GM21528 (cell line): ENCODE data around the gene MEIOB.

ENCODE experiments used
- ATAC-seq: cut with Tn5 transposase; IDR thresholded peaks from one replicate; pipeline ENCODE4 v1.9.1; 2021; ENCODE audit warnings: mild to moderate bottlenecking, moderate library complexity; ENCODE audit not compliant: unreplicated experiment, low FRiP score

Gene MEIOB

DNA sequence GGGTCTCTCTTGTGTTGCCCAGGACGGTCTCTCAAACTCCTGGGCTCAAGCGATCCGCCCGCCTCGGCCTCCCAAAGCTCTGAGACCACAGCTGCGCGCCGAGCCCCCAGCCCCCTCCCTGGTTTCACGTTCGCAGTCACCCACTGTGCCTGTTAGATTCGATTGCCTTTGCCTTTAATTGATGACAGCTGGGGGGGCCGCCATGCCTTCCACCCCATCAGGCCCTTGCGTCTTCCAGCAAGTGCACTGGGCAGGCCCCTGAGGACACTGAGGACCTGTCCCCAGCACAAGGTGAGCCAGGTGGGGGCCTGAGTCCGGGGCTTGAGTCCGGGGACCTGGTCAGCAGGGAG, 81.7 kb downstream of the MEIOB start:
- ATAC-seq: no peak

DNA sequence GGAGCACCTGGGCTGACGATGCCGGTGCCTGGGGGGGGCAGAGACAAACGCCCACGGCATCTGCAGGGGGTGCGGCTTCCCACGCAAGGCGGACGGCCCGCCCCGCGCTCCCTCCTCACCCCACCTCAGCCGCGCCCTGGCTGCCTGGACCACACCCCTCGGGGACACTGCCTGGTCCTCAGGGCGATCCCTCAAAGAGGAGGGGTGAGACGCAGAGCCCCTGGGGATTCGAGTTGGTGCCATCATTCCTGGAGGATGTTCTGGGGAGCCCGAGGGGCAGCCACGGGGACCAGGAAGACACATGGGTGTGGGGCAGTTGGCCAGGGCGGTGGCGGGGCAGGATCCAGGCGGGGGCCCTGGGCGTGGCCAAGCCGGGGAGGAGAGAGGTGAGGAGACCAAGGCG, 82.3 kb downstream of the MEIOB start:
- ATAC-seq: no peak

DNA sequence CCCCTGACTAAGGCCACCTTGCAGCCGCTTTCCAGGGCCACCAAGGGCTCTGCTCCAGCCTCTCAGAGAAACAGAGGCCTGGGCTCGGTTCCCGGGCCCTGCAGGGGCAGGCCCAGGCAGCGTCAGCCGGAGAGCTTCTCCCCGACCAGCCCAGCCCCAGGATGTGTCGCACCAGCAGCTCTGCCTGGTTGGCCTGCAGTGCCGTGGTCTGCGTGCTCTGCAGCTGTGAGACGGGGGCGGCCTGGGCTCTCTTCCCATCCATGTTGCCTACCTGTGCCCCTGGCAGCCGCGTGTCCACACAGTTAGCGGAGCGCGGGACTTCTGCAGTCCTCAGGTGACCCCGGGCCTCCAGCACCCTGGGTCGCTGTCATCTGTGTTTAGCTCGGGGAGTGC, 83.3 kb downstream of the MEIOB start:
- ATAC-seq: no peak

DNA sequence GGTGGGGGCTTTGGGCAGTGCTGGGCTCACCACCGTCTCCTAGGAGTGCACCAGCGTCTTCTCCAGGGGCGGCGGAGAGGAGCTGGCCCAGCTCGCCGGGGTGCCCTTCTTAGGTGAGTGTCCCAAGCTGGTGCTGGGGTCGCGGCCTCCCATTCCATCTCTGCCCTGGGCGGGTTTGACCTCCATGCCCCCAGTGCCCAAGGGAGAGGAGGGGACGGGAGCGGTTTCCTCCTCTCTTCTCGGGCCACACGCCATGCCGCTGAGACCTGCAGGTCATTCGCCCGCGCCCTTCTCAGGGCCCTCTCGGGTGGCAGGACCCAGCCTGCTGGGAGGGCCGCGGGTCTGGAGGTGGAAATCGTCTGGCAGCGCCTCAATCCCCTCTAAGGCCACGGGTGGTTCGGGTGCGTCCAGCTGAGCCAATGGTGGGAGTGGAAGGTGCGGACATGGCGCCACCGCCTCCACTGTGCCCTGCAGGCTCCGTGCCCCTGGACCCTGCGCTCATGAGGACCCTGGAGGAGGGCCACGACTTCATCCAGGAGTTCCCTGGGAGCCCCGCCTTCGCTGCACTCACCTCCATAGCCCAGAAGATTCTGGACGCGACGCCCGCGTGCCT, 83.8 kb downstream of the MEIOB start:
- ATAC-seq: no peak

DNA sequence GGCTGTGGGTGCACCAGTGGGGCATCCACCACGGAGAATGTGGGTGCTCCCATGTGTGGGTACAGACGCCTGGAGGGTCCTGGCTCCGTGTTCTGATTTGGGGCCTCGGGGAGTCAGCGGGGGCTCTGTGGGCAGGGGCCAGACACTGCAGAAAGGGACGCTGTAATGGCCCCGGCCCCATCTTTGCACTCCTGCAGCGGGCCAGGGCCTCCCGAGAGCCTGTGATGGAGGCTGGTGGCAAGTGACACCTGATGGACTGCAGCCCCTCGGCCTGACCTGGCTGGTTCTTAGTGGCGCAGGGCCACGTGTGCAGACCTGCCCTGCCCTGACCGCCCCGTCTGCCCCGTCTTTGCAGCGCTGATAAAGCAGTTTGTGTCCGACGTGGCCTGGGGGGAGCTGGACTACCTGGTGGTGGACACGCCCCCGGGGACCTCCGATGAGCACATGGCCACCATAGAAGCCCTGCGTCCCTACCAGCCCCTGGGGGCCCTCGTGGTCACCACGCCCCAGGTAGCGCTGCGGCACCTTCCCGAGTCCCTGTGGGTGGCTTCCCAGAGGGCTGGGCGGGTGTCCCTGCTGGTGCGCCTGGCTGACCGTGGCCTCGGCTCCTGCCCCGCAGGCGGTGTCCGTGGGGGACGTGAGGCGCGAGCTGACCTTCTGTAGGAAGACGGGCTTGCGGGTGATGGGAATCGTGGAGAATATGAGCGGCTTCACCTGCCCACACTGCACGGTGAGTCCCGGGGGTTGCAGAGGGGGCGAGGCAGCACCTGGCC, 84.5 kb downstream of the MEIOB start:
- no peak for ATAC-seq

DNA sequence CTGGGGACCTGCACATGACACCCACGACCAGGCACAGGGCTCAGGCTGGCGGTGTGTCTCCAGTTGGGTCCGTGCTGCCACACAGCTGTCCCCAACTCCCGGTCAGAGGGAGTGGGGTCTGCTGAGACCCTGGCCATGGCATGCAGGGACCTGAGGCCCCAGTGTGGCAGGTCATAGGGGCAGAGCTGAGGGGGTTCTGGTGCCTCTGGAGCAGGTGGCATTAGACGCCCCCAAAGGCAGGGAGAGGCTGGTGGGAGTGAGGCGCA, 85.0 kb downstream of the MEIOB start:
- ATAC-seq: no peak

DNA sequence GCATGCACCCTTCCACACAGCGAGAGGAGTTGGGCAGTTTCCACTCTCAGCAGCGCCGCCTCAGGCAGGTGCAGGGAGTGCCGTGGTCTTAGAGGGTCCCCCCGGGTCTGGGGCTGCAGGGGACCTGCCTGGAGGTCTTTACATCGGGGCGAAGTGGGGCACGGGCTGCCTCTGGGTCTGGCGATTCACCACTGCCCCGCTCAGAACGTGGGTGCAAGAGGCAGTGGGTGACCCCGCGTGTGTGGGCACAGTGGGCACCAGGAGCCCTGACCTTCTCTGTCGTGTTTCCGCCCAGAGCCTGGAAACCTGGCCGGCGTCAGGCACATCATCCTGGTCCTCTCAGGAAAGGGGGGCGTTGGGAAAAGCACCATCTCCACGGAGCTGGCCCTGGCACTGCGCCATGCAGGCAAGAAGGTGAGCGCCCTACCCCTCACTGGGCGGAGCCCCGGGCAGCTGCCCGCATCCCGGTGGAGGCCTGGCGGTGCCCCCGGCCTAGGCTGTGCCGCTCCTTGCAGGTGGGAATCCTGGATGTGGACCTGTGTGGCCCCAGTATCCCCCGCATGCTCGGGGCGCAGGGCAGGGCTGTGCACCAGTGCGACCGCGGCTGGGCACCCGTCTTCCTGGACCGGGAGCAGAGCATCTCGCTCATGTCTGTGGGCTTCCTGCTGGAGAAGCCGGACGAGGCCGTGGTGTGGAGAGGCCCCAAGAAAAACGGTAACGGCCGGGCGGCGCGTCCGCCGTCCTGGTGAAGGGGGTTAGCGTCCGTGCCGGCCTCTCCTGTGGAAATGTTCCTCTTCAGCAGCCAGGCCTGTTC, 85.5 kb downstream of the MEIOB start:
- no peak for ATAC-seq

DNA sequence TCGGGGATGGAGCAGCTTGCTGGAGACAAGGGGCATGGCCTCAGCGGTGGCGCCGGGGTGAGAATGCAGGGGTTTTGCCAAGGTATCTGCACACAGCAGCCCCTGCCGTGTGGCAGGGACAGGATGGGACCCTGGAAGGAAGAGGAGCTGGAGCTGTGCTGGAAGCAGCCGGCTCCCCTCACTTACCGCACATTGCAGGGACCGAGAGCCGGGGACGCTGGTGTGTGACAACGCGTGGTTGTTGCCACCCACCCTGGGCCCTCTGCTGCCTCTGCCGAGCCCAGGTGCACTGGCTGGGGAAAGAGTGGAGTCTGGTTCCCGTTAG, 86.2 kb downstream of the MEIOB start:
- ATAC-seq: no peak

DNA sequence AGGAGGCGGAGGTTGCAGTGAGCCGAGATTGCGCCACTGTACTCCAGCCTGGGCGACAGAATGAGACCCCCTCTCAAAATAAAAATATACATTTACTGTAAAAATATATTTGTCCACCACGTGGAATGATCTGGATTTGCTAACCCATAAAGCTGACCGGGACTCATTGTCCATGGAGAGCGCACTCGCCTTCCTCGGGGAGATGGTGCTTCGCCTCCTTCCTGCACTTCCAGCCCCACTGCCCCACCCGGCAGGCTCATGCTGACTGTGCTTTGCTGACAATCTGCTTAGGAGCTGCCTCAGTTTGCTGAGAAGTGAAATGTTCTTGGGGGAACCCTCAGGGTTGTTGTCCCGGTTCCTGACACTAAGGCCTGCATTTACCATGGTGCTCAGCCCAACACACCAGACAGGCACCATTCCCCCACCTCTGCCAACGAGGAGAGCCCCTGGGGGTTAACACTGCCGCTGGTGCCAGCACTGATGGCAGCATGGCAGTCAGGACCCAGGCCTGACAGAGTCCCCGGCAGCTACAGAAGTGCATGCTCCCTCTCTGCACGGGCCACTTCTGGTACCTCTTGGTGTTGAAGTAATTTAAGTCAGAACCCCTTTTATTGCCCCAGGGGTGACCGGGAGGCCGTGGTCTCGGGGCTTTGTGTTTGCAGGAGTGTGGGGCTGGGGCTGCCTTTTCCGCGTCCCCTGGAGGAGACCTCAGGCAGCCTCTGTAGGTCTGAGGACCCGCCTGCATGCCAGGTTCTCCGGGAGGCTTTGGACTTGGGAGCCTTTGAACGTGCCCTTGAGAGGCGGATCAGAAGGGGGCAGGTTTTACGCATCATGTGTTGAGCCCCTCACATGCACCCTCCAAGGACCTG, 86.8 kb downstream of the MEIOB start:
- no peak for ATAC-seq
